ENCODE data around the gene TRIM6.
A peak's percentile ranks its signal among the peaks of the same experiment; 100 is the strongest.
"Not testable (repeated sequence)": the region's sequence is repeated elsewhere in the genome, so short reads cannot be mapped to it uniquely, and the experiment has no call there.

The TRIM6 gene

GRCh38 chr11:5596607-5597201, at the start of gene TRIM6:
TSS of gene TRIM6 (plus strand) at chr11:5596637. CDS start at chr11:5596898, 261 bp downstream.
- DNase-seq (ENCODE audit: low read depth), result no peak

GRCh38 chr11:5547982-5548381, 48.5 kb upstream of the TRIM6 start:
- no peak for DNase-seq (ENCODE audit: low read depth)

- DNase-seq (ENCODE audit: low read depth), result no peak
Measured at GRCh38 chr11:5548440-5548839, 48.0 kb upstream of the TRIM6 start, which contains the start of gene OR52H1. TSS of gene OR52H1 (minus strand) at chr11:5548540. CDS start at chr11:5545505, 3,035 bp downstream.

- DNase-seq (ENCODE audit: low read depth), result no peak
Measured at GRCh38 chr11:5550440-5551095, 45.9 kb upstream of the TRIM6 start.

GRCh38 chr11:5553343-5553742, 43.1 kb upstream of the TRIM6 start:
- DNase-seq (ENCODE audit: low read depth), result no peak

- DNase-seq (ENCODE audit: low read depth), result no peak
Measured at GRCh38 chr11:5556596-5557188, 39.7 kb upstream of the TRIM6 start.

GRCh38 chr11:5557751-5558150, 38.7 kb upstream of the TRIM6 start:
- DNase-seq (ENCODE audit: low read depth), result no peak

- DNase-seq (ENCODE audit: low read depth), result no peak
Measured at GRCh38 chr11:5564259-5565019, 32.0 kb upstream of the TRIM6 start.

- no peak for DNase-seq (ENCODE audit: low read depth)
Measured at GRCh38 chr11:5574654-5575053, 21.8 kb upstream of the TRIM6 start.

- no peak for DNase-seq (ENCODE audit: low read depth)
Measured at GRCh38 chr11:5575152-5575551, 21.3 kb upstream of the TRIM6 start.

GRCh38 chr11:5577101-5577500, 19.3 kb upstream of the TRIM6 start:
- no peak for DNase-seq (ENCODE audit: low read depth)

- no peak for DNase-seq (ENCODE audit: low read depth)
Measured at GRCh38 chr11:5580577-5580976, 15.9 kb upstream of the TRIM6 start, which contains the start of gene OR52B6. TSS of gene OR52B6 (plus strand) at chr11:5580877. CDS start at chr11:5580877, 0 bp downstream.

GRCh38 chr11:5581014-5581413, 15.4 kb upstream of the TRIM6 start:
- no peak for DNase-seq (ENCODE audit: low read depth)

- not testable (repeated sequence) for DNase-seq (ENCODE audit: low read depth)
Measured at GRCh38 chr11:5584458-5584857, 12.0 kb upstream of the TRIM6 start.

GRCh38 chr11:5589906-5590305, 6.5 kb upstream of the TRIM6 start:
- not testable (repeated sequence) for DNase-seq (ENCODE audit: low read depth)

- DNase-seq (ENCODE audit: low read depth), result no peak
Measured at GRCh38 chr11:5591613-5592012, 4.8 kb upstream of the TRIM6 start.

GRCh38 chr11:5592615-5593014, 3.8 kb upstream of the TRIM6 start:
- no peak for DNase-seq (ENCODE audit: low read depth)

- no peak for DNase-seq (ENCODE audit: low read depth)
Measured at GRCh38 chr11:5593146-5593545, 3.3 kb upstream of the TRIM6 start.

GRCh38 chr11:5597953-5598352, 1.5 kb downstream of the TRIM6 start:
- DNase-seq (ENCODE audit: low read depth), result no peak

- DNase-seq (ENCODE audit: low read depth), result peak; percentile 42
Measured at GRCh38 chr11:5600374-5600851, 4.0 kb downstream of the TRIM6 start.

- DNase-seq (ENCODE audit: low read depth), result not testable (repeated sequence)
Measured at GRCh38 chr11:5602791-5603190, 6.4 kb downstream of the TRIM6 start.

GRCh38 chr11:5603326-5603725, 6.9 kb downstream of the TRIM6 start:
- DNase-seq (ENCODE audit: low read depth), result no peak
